Activated T-cell treated with anti-CD3 and anti-CD28 coated beads for 4 hours (primary cell): ENCODE measurements around the gene INO80E.
"Not testable (repeated sequence)": the region's sequence is repeated elsewhere in the genome, so short reads cannot be mapped to it uniquely, and the experiment has no call there.

Source experiments
- DNase-seq: peaks from one replicate; pipeline ENCODE4 v3.0.0-alpha.2; 2020

The INO80E gene

DNA sequence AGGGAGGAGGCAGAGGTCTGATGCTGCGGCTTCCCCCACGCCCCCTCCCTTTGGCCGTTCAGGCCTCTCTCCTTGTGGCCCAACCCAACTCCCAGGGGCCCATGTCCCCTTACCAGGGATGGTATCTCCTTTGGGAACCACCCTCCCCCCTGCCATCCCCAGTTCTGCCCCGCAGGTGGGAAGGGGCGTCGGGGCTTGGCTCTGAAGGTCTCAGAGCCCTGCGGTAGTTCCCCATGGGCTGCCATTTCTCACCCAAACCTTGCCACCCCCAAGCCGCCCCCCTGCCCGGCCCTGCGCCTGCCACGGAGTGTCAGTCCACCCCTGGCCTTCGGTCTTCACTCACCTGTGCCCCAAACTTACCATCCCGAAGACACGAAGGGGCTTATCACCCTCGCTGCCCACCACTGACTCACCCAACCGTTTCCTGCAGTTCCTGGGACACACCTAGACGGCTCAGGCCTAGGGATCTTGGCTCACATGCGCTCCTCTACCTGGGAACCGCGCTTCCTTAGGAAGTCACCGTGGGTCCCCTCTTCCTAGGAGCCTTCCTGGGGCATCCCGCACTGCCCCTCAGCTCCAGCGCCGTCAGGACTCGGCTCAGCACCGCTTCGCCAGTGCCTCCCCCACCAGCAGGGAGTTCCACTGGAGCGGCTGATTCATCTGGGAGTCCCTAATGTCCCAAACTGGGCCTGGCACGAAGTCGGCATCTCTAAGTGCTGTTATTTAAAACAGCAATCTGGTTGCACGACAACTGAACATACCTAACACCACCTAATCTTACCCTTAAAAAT is 15.9 kb downstream of the INO80E start:
- no peak for DNase-seq

DNA sequence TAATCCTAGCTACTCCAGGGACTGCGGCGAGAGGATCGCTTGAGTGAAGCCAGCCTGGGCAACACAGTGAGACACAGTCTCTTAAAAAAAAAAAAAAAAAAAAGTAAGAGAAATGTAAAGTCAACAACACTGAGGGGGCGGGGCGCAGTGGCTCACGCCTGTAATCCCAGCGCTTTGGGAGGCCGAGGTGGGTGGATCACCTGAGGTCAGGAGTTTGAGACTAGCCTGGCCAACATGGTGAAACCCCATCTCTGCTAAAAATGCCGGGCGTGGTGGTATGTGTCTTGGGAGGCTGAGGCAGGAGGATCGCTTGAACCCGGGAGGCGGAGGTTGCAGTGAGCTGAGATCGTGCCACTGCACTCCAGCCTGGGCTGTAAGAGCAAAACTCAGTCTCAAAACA is 16.6 kb downstream of the INO80E start:
- not testable (repeated sequence) for DNase-seq

DNA sequence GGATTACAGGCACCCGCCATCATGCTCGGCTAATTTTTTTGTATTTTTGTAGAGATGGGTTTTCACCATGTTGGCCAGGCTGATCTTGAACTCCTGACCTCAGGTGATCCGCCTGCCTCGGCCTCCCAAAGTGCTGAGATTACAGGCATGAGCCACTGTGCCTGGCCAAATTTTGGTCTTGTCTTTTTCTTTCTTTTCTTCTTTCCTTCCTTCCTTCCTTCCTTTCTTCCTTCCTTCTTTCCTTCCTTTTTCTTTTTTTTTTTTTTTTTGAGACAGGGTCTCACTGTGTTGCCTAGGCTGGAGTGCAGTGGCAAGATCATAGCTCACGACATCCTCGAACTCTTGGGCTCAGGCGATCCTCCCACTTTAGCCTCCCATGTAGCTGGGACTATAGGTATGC is 19.4 kb downstream of the INO80E start:
- DNase-seq, result not testable (repeated sequence)

DNA sequence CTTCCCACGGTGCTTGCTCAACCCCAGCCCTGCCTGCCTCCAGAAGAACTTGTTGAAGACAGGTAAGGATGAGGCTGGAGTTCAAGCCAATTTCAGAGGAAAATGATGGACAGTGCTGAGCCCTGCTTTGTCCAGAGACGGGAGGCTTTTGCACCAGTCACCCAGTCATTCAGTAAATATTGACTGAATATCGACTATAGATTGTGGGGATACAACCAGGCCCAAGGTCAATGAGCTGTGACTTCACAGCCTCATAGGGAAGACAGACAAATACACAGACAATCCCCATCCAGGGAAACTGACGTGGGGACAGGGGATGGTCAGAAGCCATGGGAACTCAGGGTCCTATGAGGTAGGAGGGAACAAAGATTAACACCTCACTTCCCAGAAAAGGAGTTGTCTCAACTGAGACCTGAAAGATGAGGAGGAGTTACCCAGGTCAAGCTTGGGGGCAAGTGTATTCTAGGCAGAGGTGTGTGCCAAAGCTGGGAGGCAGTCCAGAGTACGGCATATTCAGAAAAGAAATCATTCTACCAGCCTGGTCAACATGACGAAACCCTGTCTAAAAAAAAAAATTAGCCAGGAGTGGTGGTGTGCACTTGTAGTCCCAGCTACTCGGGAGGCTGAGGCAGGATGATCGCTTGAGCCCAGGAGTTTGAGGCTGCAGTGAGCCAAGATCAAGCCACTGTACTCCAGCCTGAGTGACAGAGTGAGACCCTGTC is 20.7 kb downstream of the INO80E start:
- DNase-seq, result no peak

DNA sequence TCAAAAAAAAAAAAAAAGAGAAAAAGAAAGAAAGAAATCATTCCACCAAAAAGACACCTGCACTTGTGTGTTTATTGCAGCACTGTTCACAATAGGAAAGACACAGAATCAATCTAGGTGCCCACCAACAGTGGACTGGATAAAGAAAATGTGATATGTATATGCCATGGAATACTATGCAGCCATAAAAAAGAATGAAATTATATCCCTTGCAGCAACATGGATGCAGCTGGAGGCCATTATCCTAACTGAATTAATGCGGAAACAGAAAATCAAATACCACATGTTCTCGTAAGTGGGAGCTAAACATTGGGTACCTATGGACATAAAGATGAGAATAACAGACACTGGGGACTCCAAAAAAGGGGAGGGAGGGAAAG is 21.2 kb downstream of the INO80E start:
- DNase-seq, result no peak

DNA sequence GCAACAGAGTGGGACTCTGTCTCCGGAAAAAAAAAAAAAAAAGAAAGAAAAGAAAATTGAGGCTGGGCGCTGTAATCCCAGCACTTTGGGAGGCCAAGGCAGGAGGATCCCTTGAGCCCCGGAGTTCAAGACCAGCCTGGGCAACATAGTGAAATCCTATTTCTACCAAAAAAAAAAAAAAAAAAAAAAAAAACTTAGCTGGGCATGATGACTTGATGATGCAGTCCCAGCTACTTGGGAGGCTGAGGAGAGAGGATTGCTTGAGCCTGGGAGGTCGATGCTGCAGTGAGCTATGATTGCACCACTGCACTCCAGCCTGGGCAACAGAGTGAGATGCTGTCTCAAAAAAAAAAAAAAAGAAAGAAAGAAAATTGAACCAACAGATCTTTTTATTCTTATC is 21.9 kb downstream of the INO80E start:
- DNase-seq, result not testable (repeated sequence)

DNA sequence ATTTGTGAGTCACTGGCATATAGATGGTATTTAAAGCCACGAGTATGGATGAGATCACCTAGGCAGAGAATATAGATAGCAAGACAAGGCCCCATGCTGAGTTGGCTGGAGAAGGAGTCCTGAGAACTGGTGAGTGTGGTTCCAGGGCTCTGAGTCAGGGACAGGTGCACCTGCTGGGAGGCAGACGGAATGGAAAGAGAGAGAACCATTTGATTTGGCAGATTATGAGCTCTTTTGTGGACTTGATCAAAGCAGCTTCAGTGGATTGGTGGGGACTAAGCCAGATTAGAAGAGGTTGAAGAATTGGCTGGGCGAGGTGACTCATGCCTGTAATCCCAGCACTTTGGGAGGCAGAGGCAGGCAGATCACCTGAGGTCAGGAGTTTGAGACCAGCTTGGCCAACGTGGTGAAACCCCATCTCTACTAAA is 22.7 kb downstream of the INO80E start:
- DNase-seq, result no peak

DNA sequence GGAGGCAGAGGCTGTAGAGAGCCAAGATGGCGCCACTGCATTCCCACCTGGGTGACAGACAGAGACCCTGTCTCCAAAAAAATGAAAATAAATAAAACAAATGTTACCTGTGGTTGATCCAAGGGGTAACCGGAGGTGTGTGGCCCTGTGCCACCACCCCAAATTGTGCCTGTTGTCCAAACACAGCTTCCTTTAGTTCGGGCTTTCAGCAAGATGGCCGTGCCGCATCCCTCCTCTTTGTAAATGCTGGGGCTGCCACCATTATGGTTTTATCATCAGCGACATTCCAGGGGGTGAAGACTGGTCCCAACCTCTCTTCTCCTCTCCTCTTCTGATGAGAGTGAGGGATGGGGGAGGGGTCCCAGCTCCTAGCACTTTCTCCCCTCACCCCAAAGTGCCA is 26.8 kb downstream of the INO80E start, which contains the start of gene C16orf92:
Gene C16orf92, plus strand, starts transcription at position 312 of the 400 bp plus-strand sequence. CDS start 143 bp downstream, outside the sequence.
- DNase-seq, result no peak

DNA sequence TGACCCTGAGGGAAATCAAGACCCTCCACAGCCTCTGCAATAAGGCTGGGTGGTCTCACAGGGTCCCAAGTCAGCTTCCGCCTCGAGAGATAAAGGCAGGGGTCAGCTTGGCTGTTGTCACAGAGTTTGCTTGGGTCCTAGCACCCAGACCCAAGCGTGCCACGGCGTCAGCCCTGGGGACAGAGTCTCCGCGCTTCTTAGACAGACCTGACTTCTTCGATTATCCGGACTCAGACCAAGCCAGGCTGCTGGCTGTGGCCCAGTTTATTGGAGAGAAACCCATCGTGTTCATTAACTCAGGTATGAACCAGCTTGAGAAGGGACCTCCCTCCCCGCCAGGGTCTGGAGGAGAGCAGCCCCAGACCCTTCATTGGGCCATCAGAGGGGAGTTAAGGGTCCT is 27.5 kb downstream of the INO80E start:
- DNase-seq, result no peak

DNA sequence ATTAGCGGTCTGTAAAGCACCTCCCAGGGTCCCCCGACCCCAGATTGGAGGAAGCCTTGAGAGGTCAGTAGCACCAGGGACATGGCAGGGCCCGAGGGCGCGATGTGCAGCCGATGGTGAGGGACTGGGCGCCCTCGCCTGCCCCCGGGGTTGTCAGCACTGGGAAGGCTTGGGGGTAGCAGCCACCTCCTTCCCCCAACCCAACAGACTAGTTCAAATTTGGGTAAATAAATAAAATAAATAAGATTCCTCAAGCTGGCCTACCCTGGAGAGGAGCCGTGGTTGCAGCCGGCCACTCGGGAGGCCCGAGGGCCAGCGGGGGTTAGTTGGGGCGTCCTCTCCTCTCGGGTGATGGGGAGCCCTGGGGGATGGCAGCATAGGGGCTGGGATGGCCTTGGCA is 28.4 kb downstream of the INO80E start:
- DNase-seq, result no peak

DNA sequence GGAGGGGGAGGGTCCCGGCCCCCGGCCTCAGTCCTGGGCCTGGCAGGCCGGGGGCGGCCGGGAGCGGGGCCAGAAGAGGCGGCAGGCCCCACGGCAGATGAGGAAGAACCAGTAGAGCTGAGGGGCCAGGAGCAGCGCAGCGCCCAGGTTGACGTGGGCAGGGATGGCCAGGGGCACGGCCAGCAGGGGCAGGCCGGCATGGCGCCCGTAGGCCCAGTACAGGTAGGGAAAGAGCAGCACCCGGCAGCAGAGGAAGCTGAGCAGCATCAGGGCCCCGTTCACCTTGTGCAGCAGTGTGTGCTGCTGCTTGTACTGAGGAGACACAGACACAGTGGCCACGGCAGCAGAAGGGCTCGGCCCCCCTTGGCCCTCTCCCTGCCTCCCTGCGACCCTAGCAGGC is 29.1 kb downstream of the INO80E start:
- DNase-seq, result no peak

DNA sequence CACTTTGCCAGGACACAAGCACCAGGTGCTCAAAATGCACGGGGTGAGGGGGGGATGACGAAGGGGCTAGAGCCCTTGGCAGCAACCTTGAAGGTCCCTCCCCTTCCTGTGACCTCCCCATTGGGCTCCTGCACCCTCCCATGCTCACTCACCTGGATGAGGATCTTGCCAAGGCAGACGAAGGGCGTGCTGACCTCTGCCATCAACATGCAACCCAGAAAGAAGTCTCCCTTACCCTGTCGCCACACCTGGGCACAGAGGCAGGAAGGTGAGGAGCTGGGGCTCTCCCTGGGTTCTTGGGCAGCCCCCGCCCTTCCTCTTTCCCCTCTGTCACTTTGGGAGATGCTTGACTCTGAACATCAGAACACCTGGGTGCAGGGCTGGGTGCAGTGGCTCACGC is 29.5 kb downstream of the INO80E start:
- DNase-seq, result no peak

DNA sequence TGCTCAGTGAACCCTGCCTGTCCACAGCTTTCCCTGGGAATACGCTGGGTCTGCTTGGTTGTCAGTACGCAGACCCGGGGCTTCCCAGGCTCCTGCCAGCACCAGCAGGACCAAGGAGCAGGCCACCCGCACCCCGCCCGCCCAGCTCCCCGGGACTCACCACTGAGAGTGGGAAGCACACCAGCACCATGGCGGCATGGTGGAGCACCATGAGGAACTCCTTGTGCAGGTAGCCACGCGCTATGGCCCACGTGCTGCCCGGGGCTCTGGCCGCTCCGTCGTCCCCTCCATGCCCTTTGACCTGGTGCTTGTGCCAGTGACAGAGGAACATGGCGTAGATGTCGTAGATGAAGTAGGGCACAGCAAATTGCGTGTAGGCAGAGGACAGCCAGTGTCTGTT is 30.4 kb downstream of the INO80E start:
- DNase-seq, result no peak

DNA sequence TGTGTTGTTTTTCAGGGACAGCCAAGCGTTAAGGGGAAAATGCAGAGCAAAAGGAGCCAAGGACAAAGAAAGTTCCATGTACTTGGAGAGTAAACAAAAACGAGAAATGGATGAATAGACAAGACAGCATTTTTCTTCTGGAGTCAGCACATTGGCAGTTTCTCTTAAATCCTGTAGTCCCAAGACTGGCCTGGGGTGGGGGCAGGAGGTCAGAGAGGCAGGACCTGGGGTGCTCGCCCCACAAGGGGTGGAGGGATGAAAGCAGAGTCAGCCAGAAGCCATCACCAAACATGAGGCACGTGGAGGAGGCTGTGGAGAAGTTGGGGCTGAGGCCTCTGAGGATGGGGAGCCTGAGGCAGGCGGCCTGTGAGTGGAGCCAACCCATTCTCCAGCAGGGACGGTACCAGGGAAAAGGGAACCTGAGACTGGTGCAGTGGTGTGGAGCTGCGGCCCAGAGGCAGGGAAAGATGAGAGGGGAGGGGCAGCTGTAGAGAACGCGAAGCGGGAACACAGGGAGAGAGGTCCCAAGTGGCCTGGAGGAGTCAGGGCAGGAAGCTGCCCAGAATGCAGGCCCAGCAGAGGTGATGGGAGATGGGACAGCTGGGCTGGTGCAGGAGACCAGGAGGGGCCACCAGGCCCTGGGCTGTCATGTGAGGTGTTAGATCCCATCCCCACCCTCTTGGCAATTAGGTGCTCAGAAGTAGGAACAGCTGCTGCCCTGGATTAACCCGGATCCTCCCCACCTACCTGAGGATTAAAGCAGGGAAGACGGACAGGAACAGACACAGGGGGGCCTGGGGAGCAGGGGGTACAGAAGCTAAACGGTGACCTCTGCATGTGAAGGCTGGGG is 31.8 kb downstream of the INO80E start:
- no peak for DNase-seq

DNA sequence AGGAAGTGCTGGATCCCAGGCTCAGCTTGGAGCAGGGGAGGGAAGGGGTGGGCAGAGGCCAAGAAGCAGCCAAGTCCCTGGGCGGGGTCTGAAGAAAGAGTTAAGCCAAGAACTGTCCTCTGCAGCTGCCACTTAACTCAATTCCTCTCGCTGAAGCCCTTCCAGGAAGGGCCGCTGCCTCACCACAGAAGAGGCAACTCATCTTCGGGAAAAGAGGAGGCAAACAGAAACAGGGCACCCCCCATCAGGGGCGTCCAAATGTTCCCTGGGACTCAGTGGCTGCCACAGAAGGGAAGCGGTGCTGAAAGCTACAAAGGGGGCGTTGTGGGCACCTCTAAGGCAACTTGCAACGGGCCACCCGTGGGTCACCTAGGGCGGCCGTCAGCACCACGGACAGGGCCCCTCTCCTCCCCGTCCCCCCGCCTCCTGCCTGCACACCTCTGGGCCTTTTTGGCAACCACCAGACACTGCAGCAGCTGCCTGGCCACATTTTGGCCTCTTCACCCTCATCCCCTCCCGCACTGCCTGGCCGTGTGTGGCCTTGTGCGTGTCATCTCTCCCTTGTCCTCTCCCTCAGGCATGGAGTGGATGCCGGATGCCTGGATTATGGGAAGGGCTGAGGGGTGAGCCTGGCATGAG is 32.5 kb downstream of the INO80E start:
- DNase-seq, result no peak

DNA sequence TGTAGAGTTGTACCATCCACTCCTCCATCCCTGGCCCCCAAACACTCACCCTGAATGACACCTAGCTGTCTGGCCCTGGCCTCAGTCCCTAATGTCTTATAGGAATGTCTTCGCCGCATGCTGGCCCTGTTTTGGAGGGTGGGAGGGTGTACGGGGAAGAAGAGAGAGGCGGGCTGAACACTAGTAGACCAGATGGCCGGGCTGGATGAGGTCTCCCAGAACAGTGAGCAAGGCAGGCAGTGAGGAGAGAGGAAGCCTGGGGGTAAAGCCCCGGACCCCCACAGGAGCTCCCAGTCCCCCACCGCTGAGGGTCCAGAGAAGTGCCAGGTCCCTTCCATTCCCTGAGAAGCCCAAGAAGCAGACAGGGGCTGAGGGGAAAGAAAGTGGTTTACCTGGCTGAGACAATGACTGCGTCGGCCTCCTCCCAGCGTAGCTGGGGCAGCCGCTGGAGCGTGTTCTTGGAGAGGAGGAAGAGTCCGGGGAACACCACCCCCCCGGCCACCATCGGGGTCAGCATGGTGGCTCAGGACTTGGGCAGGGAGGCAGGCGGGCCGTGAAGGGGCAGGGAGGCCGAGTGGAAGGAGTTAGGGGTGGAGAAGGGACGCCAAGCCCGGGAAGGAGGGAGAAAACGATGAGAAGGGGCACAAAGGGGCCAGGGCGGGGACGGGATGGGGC is 34.1 kb downstream of the INO80E start:
- DNase-seq, result no peak

DNA sequence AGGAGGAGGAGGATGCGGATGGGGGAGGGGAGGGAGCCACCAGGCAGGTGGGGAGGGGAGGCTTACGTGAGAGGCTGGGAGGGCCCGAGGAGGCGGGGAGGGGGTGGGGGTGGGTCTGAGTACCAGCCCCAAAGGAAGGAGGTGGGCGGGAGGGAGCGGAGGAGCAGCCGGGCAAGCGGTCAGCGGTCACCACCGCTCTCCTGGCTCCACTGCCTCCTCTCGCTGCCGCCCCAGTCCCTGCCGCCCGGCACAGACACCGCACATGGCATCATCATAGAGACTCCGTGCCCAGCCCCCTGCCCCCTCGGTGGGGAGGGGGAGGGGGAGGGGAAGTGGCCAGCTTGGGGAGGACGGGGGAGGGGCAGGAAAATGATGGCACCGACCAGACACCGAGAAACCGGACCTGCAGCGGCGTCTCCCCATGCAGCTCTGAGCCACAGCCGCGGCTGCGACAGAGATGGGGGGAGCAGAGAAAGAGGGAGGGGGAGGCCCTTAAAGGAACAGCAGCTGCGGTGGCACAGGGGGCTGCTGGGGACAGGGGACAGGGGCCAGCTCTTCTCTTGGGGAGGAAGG is 34.9 kb downstream of the INO80E start, which contains the start of gene TLCD3B:
Gene TLCD3B, minus strand, starts transcription at position 431 of the 573 bp plus-strand sequence. CDS start 744 bp downstream, outside the sequence.
- DNase-seq, result no peak

DNA sequence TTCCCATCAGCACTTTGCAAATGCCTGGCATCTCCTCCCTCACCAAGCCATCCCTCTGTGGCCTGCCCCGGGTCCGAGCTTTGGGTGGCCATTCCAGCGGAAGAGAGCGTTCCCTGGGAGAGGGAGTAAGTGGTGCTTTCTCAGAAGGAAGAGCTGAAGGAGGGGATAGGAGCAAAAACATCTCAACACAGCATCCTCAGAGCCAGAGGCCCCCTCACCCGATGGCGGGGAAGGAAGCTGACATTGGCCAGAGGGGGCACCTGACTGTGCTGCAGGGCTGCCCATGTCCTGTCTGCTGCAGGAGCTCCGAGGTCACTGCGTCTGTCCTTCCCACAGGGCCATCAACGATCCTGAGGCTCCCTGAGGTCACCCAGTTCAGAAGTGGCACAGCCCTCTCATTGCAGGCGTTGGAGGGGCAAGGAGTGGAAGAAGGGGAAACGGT is 35.5 kb downstream of the INO80E start:
- no peak for DNase-seq

DNA sequence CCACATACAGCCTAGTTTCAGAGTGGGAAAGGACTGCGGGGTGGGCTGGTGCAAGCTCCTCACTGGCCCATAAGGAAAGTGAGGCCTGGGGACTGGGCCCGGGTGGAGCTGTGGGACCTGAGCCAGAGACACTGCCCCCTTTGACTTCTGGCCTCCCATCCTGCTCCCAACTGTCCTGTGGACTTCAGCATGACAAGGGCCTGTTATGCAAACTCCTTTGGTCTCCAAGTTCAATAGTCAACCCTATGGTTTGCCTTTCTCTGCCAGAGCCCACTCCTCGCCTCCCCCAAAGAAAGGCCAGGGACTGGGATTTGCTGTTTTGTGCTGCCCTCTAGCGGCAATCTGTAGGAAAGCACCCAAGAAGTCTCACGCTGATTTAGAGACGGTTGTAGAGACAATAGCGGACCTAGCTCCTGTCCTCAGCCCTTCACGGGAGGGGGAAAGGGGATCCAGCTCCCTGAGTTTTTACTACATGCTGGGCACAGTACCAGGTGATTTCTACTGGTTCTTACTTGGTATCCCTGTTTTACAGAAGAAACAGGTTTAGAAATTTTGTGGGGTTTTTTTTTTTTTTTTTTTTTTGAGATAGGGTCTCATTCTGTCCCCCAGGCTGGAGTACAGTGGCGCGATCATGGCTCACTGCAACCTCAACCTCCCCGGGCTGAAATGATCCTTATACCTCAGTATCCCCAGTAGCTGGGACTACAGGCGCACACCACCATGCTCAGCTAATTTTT is 36.2 kb downstream of the INO80E start:
- peak; percentile 46 for DNase-seq

DNA sequence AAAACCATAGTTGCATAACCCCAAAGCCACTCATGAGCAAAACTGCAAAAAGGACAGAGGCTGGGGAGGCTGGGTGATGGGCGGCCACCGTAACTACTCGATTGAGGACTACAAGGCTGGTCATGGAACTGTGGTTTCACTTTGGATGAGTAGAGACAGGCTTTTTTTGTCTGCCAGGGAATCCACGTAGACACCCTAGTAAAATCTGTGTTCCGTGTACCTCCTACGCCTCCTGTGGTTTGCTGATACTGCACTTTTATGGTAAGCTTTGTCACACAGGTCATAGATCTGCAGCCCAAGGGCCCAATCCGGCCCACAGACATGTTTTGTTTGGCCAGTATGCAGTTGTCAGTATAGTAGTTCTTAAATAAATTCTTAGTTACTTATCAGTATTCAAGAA is 37.2 kb downstream of the INO80E start:
- DNase-seq, result no peak

DNA sequence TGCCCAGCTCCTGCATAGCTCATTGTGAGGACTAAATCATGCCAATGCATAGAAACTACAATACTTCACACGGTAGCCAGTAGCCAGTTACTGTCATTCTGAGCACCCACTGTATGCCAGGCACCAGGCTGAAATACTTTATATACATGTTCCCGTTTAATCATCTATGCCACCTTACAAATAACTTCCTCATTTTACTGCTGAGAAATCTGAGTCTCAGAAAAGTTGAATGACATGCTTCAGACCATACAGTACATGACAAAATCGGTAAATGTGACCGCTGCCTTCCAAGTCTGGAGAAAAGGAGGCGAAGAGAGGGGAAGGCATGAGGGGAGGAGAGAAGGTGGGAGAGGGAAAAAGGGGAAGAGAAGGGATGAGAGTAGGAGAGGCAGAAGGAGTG is 44.2 kb downstream of the INO80E start:
- DNase-seq, result no peak
